Gastroesophageal sphincter (tissue), 3 donors: ENCODE results near the gene AACS.

Experiments
- POLR2A ChIP-seq, 2 donors: fragments of 450-650 bp; IDR thresholded peaks; one replicate each; pipeline ENCODE4 v1.6.1; 2017; ENCODE audit warnings: antibody characterized with exemption in 2 of 2, mild to moderate bottlenecking in 2 of 2, moderate library complexity in 1 of 2
- POLR2AphosphoS5 ChIP-seq: sonication (generic); formaldehyde crosslinking; IDR thresholded peaks from one replicate; pipeline ENCODE4 v1.6.1; 2017; ENCODE audit warnings: antibody characterized with exemption
- TF ChIP-seq, protein P1 (sequence below), 4 experiments: fragments of 200-600 bp in 2 of 4; fragments of 450-650 bp in 2 of 4; sonication (generic) in 1 of 4; IDR thresholded peaks; one replicate each; pipeline ENCODE4 v1.5.1; 2017 to 2019; ENCODE audit warnings: antibody characterized with exemption in 4 of 4, mild to moderate bottlenecking in 2 of 4, moderate library complexity in 2 of 4

DNA sequence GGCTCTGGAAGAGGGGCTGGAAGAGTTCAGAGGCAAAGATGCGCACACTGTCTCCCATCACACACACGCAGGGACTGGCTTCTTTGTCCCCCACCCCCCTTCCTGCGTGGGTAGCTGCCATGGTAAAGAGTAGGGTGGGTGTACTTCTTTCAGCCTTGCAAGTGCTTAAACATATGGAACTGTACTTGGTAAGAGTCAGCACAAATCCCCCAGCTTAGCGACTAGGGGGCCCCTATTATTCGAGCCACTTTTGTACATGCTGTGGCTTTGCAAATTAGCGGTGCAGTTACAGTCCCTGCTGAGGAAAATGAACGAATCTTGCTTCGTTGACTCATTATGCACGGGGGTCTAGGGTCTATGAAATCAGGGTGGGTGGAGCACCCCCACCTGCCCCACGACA is 123.8 kb downstream of the AACS start:
- TF ChIP-seq, protein P1, sequence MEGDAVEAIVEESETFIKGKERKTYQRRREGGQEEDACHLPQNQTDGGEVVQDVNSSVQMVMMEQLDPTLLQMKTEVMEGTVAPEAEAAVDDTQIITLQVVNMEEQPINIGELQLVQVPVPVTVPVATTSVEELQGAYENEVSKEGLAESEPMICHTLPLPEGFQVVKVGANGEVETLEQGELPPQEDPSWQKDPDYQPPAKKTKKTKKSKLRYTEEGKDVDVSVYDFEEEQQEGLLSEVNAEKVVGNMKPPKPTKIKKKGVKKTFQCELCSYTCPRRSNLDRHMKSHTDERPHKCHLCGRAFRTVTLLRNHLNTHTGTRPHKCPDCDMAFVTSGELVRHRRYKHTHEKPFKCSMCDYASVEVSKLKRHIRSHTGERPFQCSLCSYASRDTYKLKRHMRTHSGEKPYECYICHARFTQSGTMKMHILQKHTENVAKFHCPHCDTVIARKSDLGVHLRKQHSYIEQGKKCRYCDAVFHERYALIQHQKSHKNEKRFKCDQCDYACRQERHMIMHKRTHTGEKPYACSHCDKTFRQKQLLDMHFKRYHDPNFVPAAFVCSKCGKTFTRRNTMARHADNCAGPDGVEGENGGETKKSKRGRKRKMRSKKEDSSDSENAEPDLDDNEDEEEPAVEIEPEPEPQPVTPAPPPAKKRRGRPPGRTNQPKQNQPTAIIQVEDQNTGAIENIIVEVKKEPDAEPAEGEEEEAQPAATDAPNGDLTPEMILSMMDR (IDR thresholded peaks at IDR 0.05): no peak
- no peak for TF ChIP-seq POLR2A (IDR thresholded peaks at IDR 0.05)
- TF ChIP-seq POLR2AphosphoS5: no peak
